NCI-H1105 (cell line): ENCODE data around the gene CXCL14.
"Not testable (repeated sequence)": the region's sequence is repeated elsewhere in the genome, so short reads cannot be mapped to it uniquely, and the experiment has no call there.

Experiments
- DNase-seq: peaks from one replicate; lab custom pipeline; 2025; lab: John Stamatoyannopoulos, UW

CXCL14 gene

DNA sequence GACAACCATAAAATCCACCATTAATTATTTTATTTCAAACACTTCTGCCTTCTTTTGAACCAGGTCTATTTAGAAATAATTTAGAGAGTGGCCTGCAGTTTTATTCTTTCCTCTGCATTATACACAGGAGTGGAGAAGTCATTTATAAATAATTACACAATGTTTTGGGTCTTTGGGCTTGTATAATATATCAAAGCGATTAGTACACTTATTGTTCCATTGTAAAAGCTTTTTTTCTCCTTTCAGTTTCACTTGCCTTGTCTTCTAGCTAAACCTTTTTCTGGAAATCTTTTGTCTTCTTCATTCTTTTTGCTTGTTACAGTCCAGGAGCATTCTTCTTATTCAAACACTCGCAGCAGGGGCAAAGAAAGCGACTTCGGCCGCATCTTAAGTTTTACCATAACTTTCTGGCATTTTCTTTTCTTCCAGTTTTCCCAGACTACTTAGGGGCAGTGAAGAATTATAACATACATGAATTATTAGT, 35.7 kb downstream of the CXCL14 start:
- no peak for DNase-seq

DNA sequence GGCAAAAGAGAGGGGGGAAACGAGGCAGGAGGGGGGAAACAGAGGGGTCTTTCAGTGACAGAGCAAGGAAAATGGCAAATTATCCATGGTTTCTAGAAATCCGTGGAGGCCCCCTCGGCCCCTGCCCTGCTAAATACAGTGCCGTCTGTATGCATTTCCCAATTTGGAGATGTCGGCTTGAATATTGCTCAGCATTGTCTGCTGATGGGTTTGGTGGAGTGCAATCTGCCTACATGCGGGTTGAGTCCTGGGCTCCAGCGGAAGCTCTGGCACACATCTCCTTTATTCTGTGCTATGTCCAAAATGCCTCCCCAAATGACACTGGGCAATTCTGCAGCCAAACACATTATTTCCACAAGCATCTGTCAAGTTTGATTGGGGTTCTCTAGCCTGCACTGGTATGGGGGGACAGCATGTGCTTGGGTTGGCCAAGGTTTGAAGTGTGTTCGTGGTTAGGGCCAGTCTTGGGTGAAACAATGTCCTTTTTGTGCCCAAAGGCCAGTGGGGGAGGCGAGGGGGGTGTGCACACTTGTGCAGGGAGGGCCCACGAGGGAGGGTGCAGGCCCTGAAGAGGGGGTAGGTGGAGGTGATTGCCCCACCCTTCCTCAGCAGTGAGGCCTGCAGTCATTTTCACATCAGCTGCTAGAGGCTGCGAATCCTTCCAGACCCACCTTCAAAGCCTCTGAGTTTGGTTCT, 36.8 kb downstream of the CXCL14 start:
- no peak for DNase-seq

DNA sequence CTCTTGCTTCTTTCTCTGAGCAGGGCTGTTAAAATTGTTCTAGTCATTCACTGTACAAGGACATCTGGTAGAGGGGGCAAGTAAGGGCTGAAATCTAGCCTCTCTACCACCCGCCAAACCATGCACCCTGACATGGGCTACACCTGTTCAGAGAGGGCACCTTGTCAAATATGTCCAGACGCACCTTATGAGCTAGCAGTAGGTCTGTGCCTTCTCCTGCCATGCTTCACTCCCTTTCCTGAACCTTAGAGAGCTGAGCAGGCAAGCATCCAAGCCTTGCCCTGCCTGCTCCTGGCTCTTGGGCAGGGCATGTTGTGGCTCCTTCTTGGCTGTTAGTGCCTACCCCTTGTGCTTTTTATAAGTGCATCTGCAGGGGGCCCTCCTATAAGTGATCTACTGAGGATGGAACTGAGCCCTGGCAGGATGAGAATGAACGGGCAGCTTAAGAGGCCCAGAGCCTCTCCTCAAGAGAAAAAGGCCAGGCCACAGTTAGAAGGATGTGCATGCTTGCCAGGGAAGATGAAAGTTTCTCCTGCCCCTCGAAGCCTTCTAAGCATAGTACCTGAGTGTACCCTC, 39.3 kb downstream of the CXCL14 start:
- DNase-seq: no peak

DNA sequence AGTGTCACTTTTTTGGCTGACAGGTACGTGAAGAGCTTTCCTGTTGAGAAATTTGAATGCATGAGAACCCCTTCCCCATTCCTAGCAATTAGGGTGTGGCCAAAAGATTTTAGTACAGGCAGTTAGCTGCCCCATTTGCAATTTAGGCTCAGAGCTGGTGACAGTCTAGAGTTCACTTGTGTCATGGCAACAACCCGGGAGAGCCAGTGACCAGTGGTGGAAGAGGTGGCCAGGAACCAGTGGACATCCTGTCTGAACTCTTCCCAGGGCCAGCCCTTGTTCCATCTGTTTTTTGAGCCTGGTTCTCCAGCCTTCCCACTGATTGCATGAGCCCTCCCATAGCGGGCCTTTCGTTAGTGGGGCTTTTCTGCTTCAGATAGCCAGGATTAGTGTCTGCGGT, 40.5 kb downstream of the CXCL14 start:
- no peak for DNase-seq

DNA sequence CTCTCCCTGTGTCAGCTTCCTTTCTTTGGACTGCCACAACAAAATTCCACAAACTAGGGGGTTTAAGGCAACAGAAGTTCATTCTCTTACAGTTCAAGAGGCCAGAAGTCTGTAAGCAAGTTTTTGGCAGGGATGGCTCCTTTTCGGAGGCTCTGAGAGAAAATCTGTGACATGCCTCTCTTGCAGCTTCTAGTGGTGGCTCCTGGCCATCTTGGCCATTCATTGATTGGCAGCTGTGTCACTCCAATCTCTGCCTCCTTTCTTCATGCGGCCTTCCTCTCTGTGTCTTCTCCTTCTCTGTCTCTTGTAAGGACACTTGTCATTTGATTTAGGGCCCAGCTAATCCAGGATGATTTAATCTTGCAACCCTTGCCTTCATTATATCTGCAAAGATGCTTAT, 41.0 kb downstream of the CXCL14 start:
- DNase-seq: no peak

- no peak for DNase-seq
Observed at GRCh38 chr5:135537271-135537670, 41.5 kb downstream of the CXCL14 start.

DNA sequence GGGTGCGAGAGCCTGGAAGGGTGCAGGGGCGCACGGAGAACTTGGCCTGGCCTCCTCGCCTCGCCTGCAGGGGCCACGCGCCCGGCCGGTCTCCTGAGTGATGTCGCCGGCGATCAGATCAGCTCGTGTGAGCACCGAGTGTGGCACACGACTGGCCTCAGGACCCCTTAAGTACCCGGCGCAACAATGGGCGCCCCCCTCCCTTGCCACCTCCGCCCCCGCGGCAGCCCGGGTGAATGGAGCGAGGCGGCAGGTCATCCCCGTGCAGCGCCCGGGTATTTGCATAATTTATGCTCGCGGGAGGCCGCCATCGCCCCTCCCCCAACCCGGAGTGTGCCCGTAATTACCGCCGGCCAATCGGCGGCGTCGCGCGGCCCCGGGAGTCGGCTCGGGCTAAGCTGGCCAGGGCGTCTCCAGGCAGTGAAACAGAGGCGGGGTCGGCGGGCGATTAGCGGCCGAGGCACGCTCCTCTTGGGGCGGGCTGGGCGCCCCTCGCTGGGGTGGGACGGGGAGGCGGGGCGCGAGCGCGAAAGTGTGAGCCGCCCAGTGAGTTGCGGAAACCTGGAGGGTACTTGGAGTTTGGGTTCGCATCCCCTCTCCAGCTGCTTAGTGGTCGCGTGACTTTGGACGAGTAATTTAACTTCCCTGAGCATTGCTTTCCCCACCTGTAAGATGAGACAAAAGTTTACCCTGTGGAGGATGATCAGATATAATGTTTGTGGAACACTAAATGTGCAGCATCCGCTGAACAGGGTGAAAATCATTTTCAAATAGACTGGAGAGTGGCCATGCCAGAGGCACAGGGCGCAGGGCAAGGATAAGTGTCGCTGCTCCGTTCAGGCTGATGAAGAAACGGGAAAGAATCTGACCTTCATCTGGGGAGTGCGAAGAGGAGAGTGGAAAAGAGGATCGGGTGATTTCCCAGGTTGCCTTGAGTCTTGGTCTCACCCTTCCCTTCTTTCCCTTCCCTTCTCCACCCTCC, 42.7 kb downstream of the CXCL14 start, which contains the start of gene NEUROG1:
Gene NEUROG1, minus strand, starts transcription at position 145 of the 982 bp plus-strand sequence. CDS start 274 bp downstream, outside the sequence.
- DNase-seq: peak; percentile 8

DNA sequence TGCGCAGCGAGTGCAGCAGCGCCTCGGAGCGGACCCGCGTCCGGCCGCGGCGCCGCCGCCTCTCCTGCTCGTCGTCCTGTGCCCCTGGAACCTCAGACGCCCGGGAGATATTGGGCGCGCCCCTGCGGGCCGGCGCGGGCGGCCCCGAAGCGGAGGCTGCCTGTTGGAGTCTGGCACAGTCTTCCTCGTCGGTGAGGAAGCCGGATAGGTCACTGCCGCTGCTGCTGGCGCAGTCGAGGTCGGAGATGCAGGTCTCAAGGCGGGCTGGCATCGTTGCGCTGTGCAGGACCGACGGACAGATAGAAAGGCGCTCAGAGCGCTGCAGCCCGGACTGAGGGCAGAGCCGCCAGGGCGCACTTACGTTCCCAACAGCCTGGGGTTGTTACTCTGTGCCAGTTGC, 43.4 kb downstream of the CXCL14 start:
- DNase-seq: no peak

GRCh38 chr5:135534609-135535419, 44.0 kb downstream of the CXCL14 start:
- DNase-seq: no peak

DNA sequence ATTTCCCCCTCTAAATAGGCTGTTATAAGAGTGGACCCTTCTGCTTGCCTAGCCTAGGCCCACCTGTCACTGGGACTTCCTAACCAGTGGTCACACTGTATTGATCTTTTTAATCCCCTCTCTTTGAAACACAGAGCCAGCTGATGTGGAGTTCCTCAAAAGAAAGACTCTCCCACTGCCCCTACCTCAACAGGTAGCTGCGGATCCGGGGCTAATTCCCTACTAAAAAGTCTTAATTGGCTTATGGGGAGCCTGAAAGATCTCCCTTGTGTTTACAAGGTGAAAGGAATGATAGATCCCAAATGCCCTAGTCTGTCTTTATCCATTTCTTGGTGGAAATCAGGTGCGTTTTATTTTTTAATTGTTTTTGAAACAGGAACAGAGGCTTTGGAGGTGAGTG, 45.0 kb downstream of the CXCL14 start:
- no peak for DNase-seq

GRCh38 chr5:135533334-135533733, 45.5 kb downstream of the CXCL14 start:
- DNase-seq: no peak

- not testable (repeated sequence) for DNase-seq
Observed at GRCh38 chr5:135529576-135529975, 49.2 kb downstream of the CXCL14 start.

DNA sequence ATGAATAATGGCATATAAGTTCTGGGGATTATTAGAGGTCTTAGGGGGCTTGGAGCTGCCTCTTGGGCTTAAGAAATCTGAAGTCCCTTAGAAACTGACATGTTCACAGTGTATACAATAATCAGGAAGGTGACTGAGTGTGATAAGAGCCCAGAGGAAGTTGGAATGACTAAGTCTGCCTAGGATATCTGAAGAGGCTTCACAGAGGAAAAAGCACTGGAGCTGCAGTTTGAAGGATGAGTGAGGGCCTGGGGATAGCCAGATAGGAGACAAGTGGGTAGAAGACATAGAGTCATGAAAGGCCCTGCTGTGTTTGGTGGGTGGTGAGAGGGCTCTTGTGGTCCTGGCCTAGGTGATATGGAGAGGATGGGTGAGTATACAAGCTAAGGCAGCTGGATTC, 51.9 kb downstream of the CXCL14 start:
- DNase-seq: no peak

- no peak for DNase-seq
Observed at GRCh38 chr5:135521964-135522363, 56.8 kb downstream of the CXCL14 start.
